ENCODE measurements around the gene KCNK6.
A peak's percentile ranks its signal among the peaks of the same experiment; 100 is the strongest.

Gene KCNK6

DNA sequence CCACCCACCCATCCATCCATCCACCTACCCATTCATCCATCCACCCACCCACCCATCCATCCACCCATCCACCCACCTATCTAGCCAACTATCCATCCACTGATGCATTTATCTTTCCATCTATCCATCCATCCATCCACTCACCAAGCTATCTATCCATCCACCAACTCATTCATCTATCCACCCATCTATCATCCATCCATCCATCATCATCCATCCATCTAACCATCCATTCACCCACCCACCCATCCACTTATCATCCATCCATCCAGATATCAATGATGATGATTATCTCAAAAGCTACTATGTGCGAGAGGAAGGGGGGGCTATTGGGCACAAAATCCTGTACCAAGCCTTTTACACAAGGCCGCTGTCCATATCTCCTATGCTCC, 9.4 kb upstream of the KCNK6 start:
- no peaks in the 10 kb centered on the region for H4K20me1 ChIP-seq (ENCODE audit: insufficient read depth, low read length)
- no peaks in the 10 kb centered on the region for H3F3A ChIP-seq (ENCODE audit: insufficient read depth, low read length)
- no peaks in the 10 kb centered on the region for H3K79me2 ChIP-seq (ENCODE audit: insufficient read depth, low read length)
- no peaks in the 10 kb centered on the region for H3K9me3 ChIP-seq (ENCODE audit: low read length)
- no peak overlapping the region for H2AFZ ChIP-seq (ENCODE audit: low read length)
- H3K4me1 ChIP-seq (ENCODE audit: insufficient read depth, low read length, severe bottlenecking), result peaks cover 25% of the 10 kb centered on the region
- no peaks in the 10 kb centered on the region for H3K27me3 ChIP-seq (ENCODE audit: insufficient read depth, low read length)
- no peaks in the 10 kb centered on the region for H3K9me2 ChIP-seq (ENCODE audit: low read depth, low read length)
- H3K4me2 ChIP-seq (ENCODE audit: low read length), result no peak overlapping the region
- H3K9ac ChIP-seq (ENCODE audit: low read length), result no peak overlapping the region
- TF ChIP-seq, protein P1, sequence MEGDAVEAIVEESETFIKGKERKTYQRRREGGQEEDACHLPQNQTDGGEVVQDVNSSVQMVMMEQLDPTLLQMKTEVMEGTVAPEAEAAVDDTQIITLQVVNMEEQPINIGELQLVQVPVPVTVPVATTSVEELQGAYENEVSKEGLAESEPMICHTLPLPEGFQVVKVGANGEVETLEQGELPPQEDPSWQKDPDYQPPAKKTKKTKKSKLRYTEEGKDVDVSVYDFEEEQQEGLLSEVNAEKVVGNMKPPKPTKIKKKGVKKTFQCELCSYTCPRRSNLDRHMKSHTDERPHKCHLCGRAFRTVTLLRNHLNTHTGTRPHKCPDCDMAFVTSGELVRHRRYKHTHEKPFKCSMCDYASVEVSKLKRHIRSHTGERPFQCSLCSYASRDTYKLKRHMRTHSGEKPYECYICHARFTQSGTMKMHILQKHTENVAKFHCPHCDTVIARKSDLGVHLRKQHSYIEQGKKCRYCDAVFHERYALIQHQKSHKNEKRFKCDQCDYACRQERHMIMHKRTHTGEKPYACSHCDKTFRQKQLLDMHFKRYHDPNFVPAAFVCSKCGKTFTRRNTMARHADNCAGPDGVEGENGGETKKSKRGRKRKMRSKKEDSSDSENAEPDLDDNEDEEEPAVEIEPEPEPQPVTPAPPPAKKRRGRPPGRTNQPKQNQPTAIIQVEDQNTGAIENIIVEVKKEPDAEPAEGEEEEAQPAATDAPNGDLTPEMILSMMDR (IDR thresholded peaks at IDR 0.05; ENCODE audit: low read length), result no peak
- TF ChIP-seq EZH2 (IDR thresholded peaks at IDR 0.05; ENCODE audit: borderline replicate concordance, low read length), result no peak
- no peak overlapping the region for H3K27ac ChIP-seq (ENCODE audit: low read depth, low read length, poor library complexity, severe bottlenecking)
- H3K36me3 ChIP-seq (ENCODE audit: insufficient read depth, low read length), result peaks cover 18% of the 10 kb centered on the region
- H3K4me3 ChIP-seq (ENCODE audit: low read depth, low read length, poor library complexity, severe bottlenecking), result no peak overlapping the region

DNA sequence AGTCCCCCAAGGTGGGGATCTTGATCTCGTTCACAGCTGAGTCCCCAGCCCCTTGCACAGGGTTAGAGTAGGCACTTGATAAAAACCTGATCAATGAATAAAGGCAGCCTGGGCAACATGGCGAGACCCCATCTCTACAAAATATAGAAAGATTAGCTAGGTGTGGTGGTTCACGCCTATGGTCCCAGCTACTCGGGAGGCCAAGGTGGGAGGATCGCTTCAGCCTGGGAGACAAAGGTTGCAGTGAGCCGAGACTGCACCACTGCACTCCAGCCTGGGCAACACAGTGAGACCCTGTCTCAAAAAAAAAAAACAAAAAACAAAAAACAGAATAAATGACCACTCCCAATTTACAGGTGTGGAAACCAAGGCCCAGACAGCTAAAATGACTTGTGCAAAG, 8.7 kb upstream of the KCNK6 start:
- no peak for TF ChIP-seq EZH2 (IDR thresholded peaks at IDR 0.05; ENCODE audit: borderline replicate concordance, low read length)
- TF ChIP-seq, protein P1 (IDR thresholded peaks at IDR 0.05; ENCODE audit: low read length), result no peak
- peaks cover 18% of the 10 kb centered on the region for H3K36me3 ChIP-seq (ENCODE audit: insufficient read depth, low read length)

DNA sequence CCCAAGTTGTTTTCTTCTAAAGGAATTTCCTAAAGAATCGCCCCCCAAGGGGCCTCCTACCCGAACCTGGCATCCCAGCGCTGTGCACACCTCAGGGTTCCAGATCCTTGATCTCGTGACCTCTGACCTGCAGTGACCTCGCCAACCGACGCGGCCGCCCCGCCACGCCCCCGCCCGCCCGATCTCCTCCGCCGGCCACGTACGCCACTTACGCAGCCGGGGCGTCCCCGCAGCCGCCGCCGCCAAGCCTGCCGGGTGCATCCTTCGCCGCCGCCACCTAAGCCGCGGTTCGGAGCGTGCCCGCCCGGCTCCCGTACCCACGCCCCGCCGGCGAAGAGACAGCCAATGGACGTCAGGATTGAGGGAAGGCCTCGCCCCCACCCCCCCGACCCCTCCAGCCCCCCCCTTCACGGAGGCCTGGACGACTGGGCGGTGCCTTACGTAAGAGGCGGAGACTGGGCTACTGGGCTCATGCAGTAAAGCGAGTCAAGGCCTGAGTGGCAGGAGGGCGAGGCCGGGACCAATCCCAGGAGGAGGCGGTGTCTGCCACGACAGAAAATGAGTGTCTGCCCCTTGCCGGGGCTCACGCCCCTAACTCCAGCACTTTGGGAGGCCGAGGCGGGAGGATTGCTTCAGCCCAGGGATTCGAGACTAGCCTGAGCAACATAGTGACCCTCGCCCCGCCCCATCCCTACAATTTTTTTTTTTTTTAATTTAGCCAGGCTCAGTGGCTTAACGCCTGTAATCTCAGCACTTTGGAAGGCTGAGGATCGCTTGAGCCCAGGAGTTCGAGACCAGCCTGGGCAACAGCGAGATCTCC, 3.8 kb upstream of the KCNK6 start, which contains the start of gene YIF1B:
YIF1B (minus strand) TSS at position 291 of the 820 bp plus-strand sequence; CDS start at position 261, 30 bp downstream.
- no peaks in the 10 kb centered on the region for H3K9me2 ChIP-seq (ENCODE audit: low read depth, low read length)
- H3F3A ChIP-seq (ENCODE audit: insufficient read depth, low read length), result no peaks in the 10 kb centered on the region
- peak within 1 kb of the TSS; percentile 79 for H3K9ac ChIP-seq (ENCODE audit: low read length)
- H3K27ac ChIP-seq (ENCODE audit: low read depth, low read length, poor library complexity, severe bottlenecking), result peak within 1 kb of the TSS; percentile 65
- H4K20me1 ChIP-seq (ENCODE audit: insufficient read depth, low read length), result no peaks in the 10 kb centered on the region
- H3K36me3 ChIP-seq (ENCODE audit: insufficient read depth, low read length), result no peaks in the 10 kb centered on the region
- H3K4me1 ChIP-seq (ENCODE audit: insufficient read depth, low read length, severe bottlenecking), result peaks cover 54% of the 10 kb centered on the region
- H3K4me3 ChIP-seq (ENCODE audit: low read depth, low read length, poor library complexity, severe bottlenecking), result peak within 1 kb of the TSS; percentile 73
- H2AFZ ChIP-seq (ENCODE audit: low read length), result no peak within 1 kb of the TSS; the same call in 1 of the 2 replicates
- TF ChIP-seq, protein P1 (IDR thresholded peaks at IDR 0.05; ENCODE audit: low read length), result no peak
- TF ChIP-seq EZH2 (IDR thresholded peaks at IDR 0.05; ENCODE audit: borderline replicate concordance, low read length), result no peak
- H3K4me2 ChIP-seq (ENCODE audit: low read length), result peak within 1 kb of the TSS; percentile 79
- no peaks in the 10 kb centered on the region; the same call in 1 of the 2 replicates for H3K27me3 ChIP-seq (ENCODE audit: insufficient read depth, low read length)
- H3K79me2 ChIP-seq (ENCODE audit: insufficient read depth, low read length), result no peaks in the 10 kb centered on the region
- H3K9me3 ChIP-seq (ENCODE audit: low read length), result no peaks in the 10 kb centered on the region

More for the DNA sequence above, 8.7 kb upstream of the KCNK6 start:
- no peaks in the 10 kb centered on the region for H3F3A ChIP-seq (ENCODE audit: insufficient read depth, low read length)
- no peaks in the 10 kb centered on the region for H4K20me1 ChIP-seq (ENCODE audit: insufficient read depth, low read length)
- no peaks in the 10 kb centered on the region for H3K9me2 ChIP-seq (ENCODE audit: low read depth, low read length)
- H3K79me2 ChIP-seq (ENCODE audit: insufficient read depth, low read length), result no peaks in the 10 kb centered on the region
- no peak overlapping the region for H3K27ac ChIP-seq (ENCODE audit: low read depth, low read length, poor library complexity, severe bottlenecking)
- no peak overlapping the region for H2AFZ ChIP-seq (ENCODE audit: low read length)
- H3K4me1 ChIP-seq (ENCODE audit: insufficient read depth, low read length, severe bottlenecking), result peaks cover 26% of the 10 kb centered on the region
- H3K27me3 ChIP-seq (ENCODE audit: insufficient read depth, low read length), result no peaks in the 10 kb centered on the region
- H3K9ac ChIP-seq (ENCODE audit: low read length), result no peak overlapping the region
- no peaks in the 10 kb centered on the region for H3K9me3 ChIP-seq (ENCODE audit: low read length)
- H3K4me3 ChIP-seq (ENCODE audit: low read depth, low read length, poor library complexity, severe bottlenecking), result no peak overlapping the region
- no peak overlapping the region for H3K4me2 ChIP-seq (ENCODE audit: low read length)
